BLaER1 treated with 17β-estradiol and CSF1 and Interleukin-3, amounts not matched to agents 10 nM and 100 nM (cell line): ENCODE data around the gene PBXIP1.

ENCODE experiments used
- H3K27ac ChIP-seq, 11 experiments: shearing (Covaris generic); formaldehyde crosslinking; 2 replicates each; pipeline ENCODE4 v1.8.1; 2022
- H3K27me3 ChIP-seq, 11 experiments: shearing (Covaris generic); formaldehyde crosslinking; 2 replicates each; pipeline ENCODE4 v1.8.1; 2022
- H3K36me3 ChIP-seq, 11 experiments: shearing (Covaris generic); formaldehyde crosslinking; 2 replicates each; pipeline ENCODE4 v1.8.1; 2022
- H3K4me1 ChIP-seq, 10 experiments: shearing (Covaris generic); formaldehyde crosslinking; 2 replicates each; pipeline ENCODE4 v1.8.1; 2022
- H3K4me2 ChIP-seq, 11 experiments: shearing (Covaris generic); formaldehyde crosslinking; 2 replicates each; pipeline ENCODE4 v1.8.1; 2022
- H3K4me3 ChIP-seq, 10 experiments: shearing (Covaris generic); formaldehyde crosslinking; 2 replicates each; pipeline ENCODE4 v1.8.1; 2022
- H3K9ac ChIP-seq, 11 experiments: shearing (Covaris generic); formaldehyde crosslinking; 2 replicates each; pipeline ENCODE4 v1.8.1; 2022
- H3K9me3 ChIP-seq, 11 experiments: shearing (Covaris generic); formaldehyde crosslinking; replicated peaks in 1 of 11; 2 replicates each; pipeline ENCODE4 v1.8.1; 2022
- H4K20me1 ChIP-seq, 11 experiments: shearing (Covaris generic); formaldehyde crosslinking; 2 replicates each; pipeline ENCODE4 v1.8.1; 2022
- Cebpa-rat ChIP-seq, 11 experiments: shearing (Covaris generic); IDR thresholded peaks; 2 replicates each; pipeline ENCODE4 v1.8.1; 2022

Gene PBXIP1

GRCh38 chr1:154972213-154972516 lies 16.3 kb upstream of the PBXIP1 start:
- Histone ChIP-seq H3K27me3 (no peaks in the 10 kb centered on the region), H3K9ac (peak overlapping the region; percentile 87 to 99 (median 92); a peak in 19 of 22 replicates), H3K27ac (peak overlapping the region in 8 of 11 experiments; percentile 9 to 98 (median 90); a peak in 8 of 22 replicates), H3K4me1 (peaks cover 59 to 77% (median 74%) of the 10 kb centered on the region in 10 experiments), H3K4me3 (peak overlapping the region in 7 of 10 experiments; percentile 64 to 86 (median 69); a peak in 9 of 20 replicates), H4K20me1 (peaks cover 11 to 59% (median 39%) of the 10 kb centered on the region in 11 experiments; a peak in 18 of 22 replicates), H3K4me2 (peak overlapping the region; percentile 89 to 100 (median 98)), H3K36me3 (peaks cover 18 to 30% (median 24%) of the 10 kb centered on the region in 11 experiments), H3K9me3 (no peaks in the 10 kb centered on the region)
- TF ChIP-seq Cebpa-rat (IDR thresholded peaks at IDR 0.05), result no peak

DNA sequence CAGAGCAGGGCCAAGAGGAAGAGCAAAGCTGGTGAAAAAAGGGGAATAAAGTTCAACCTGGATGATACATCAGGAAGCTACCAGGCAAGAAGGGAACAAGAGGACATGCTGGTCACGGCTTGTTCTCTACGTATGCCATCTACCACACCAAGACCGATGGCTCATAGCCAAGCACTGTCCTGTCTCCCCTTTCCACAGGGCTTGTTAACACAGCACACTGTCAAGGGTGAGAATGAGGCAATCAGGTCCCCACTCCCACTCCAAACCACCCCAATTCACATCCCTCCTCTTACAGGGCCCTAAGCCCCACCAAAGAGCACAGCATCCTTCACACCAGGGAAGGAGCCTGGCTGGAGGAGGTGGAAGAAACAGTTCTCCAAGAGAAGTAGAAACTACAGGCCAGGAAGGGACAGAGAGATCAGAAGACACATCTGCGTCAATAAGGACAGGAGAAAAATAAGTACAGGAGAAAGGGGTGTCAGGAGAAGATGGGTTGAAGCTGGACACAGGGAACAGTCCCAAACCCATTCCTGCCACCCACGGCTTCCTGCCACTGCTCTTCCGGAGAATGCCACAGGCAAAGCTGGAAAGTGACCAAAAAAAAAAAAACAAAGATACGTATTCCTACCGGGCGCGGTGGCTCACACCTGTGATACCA lies 15.6 kb upstream of the PBXIP1 start:
- Histone ChIP-seq H3K9ac (peak overlapping the region; percentile 65 to 99 (median 79); a peak in 21 of 22 replicates), H3K4me1 (peaks cover 52 to 74% (median 68%) of the 10 kb centered on the region in 10 experiments), H3K27ac (peak overlapping the region; percentile 49 to 90 (median 78); a peak in 21 of 22 replicates), H3K4me3 (peak overlapping the region; percentile 38 to 76 (median 59); a peak in 18 of 20 replicates), H3K36me3 (peaks cover 25 to 35% (median 31%) of the 10 kb centered on the region in 11 experiments), H4K20me1 (peaks cover 16 to 66% (median 39%) of the 10 kb centered on the region in 11 experiments; a peak in 19 of 22 replicates), H3K27me3 (no peaks in the 10 kb centered on the region), H3K4me2 (peak overlapping the region; percentile 89 to 100 (median 98)), H3K9me3 (no peaks in the 10 kb centered on the region)
- TF ChIP-seq Cebpa-rat (IDR thresholded peaks at IDR 0.05), result no peak

GRCh38 chr1:154970631-154971340 lies 14.9 kb upstream of the PBXIP1 start, which contains the start of gene SHC1:
SHC1 (minus strand) TSS chr1:154970747; CDS start chr1:154970526, 221 bp downstream.
- Histone ChIP-seq H3K9ac (peak within 1 kb of the TSS; percentile 65 to 99 (median 79)), H3K27ac (peak within 1 kb of the TSS; percentile 49 to 90 (median 78); a peak in 21 of 22 replicates), H3K36me3 (peaks cover 32 to 42% (median 38%) of the 10 kb centered on the region in 11 experiments), H4K20me1 (peaks cover 22 to 72% (median 39%) of the 10 kb centered on the region in 11 experiments; a peak in 19 of 22 replicates), H3K4me3 (peak within 1 kb of the TSS; percentile 38 to 76 (median 59)), H3K4me2 (peak within 1 kb of the TSS; percentile 89 to 100 (median 98)), H3K4me1 (peaks cover 45 to 76% (median 65%) of the 10 kb centered on the region in 10 experiments), H3K27me3 (no peaks in the 10 kb centered on the region), H3K9me3 (no peaks in the 10 kb centered on the region)
- TF ChIP-seq Cebpa-rat (IDR thresholded peaks at IDR 0.05), result no peak

DNA sequence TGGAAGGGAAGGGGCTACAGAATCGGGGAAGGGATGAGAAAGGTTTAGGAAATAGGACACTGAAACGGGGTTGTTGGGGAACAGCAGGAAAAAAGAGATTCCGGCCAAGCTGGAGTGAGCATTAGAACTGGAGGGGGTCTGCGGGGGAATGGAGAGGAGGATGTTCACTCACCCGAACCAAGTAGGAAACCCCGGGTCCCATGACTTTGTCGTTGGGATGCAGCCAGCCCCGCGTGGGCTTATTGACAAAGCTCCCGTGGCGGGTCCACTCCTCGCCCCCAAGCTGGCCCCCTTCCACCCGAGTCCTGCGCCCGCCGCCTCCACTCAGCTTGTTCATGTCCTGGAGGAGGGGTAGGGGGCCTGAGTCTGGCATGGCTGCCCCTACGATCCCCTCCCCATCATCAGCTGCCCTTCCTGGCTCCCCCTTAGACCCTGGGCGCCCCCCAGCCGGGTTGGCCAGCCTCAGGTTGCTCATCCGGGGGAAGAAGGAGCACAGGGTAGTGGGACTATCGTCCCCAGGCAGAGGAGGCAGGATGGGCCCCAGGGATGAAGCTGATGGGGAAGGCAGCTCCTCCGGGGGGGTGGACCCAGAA lies 14.1 kb upstream of the PBXIP1 start:
- peaks cover 40 to 49% (median 46%) of the 10 kb centered on the region in 11 experiments for H3K36me3 ChIP-seq
- H3K27ac ChIP-seq, result peak overlapping the region; percentile 49 to 90 (median 78); a peak in 21 of 22 replicates
- no peaks in the 10 kb centered on the region for H3K9me3 ChIP-seq
- TF ChIP-seq Cebpa-rat (IDR thresholded peaks at IDR 0.05), result no peak
- peaks cover 26 to 80% (median 39%) of the 10 kb centered on the region in 11 experiments; a peak in 19 of 22 replicates for H4K20me1 ChIP-seq
- H3K4me1 ChIP-seq, result peaks cover 45 to 84% (median 65%) of the 10 kb centered on the region in 10 experiments
- H3K9ac ChIP-seq, result peak overlapping the region; percentile 65 to 99 (median 79)
- no peaks in the 10 kb centered on the region for H3K27me3 ChIP-seq
- H3K4me3 ChIP-seq, result peak overlapping the region; percentile 38 to 76 (median 59)
- H3K4me2 ChIP-seq, result peak overlapping the region; percentile 89 to 100 (median 98)

- H3K9me3 ChIP-seq, result no peaks in the 10 kb centered on the region
- peaks cover 26 to 82% (median 41%) of the 10 kb centered on the region in 11 experiments; a peak in 19 of 22 replicates for H4K20me1 ChIP-seq
- H3K4me3 ChIP-seq, result peak overlapping the region in 9 of 10 experiments; percentile 43 to 76 (median 59); a peak in 18 of 20 replicates
- H3K27me3 ChIP-seq, result no peaks in the 10 kb centered on the region
- no peak for TF ChIP-seq Cebpa-rat (IDR thresholded peaks at IDR 0.05)
- peaks cover 46 to 91% (median 70%) of the 10 kb centered on the region in 10 experiments for H3K4me1 ChIP-seq
- peak overlapping the region in 10 of 11 experiments; percentile 49 to 90 (median 78); a peak in 18 of 22 replicates for H3K27ac ChIP-seq
- peak overlapping the region; percentile 89 to 100 (median 98) for H3K4me2 ChIP-seq
- H3K36me3 ChIP-seq, result peaks cover 48 to 56% (median 53%) of the 10 kb centered on the region in 11 experiments
- peak overlapping the region; percentile 65 to 99 (median 79) for H3K9ac ChIP-seq
Measured at GRCh38 chr1:154969246-154969645, 13.3 kb upstream of the PBXIP1 start.

- Histone ChIP-seq H3K4me3 (peak overlapping the region in 7 of 10 experiments; percentile 43 to 76 (median 62); a peak in 13 of 20 replicates), H3K4me1 (peaks cover 51 to 96% (median 74%) of the 10 kb centered on the region in 10 experiments), H3K9me3 (no peaks in the 10 kb centered on the region), H3K36me3 (peaks cover 53 to 61% (median 58%) of the 10 kb centered on the region in 11 experiments), H3K27ac (peak overlapping the region in 10 of 11 experiments; percentile 49 to 90 (median 78); a peak in 17 of 22 replicates), H3K4me2 (peak overlapping the region; percentile 89 to 100 (median 98)), H3K9ac (peak overlapping the region; percentile 65 to 99 (median 79)), H3K27me3 (no peaks in the 10 kb centered on the region), H4K20me1 (peaks cover 26 to 82% (median 44%) of the 10 kb centered on the region in 11 experiments; a peak in 19 of 22 replicates)
- TF ChIP-seq Cebpa-rat (IDR thresholded peaks at IDR 0.05), result no peak
Measured at GRCh38 chr1:154968731-154969130, 12.8 kb upstream of the PBXIP1 start.

DNA sequence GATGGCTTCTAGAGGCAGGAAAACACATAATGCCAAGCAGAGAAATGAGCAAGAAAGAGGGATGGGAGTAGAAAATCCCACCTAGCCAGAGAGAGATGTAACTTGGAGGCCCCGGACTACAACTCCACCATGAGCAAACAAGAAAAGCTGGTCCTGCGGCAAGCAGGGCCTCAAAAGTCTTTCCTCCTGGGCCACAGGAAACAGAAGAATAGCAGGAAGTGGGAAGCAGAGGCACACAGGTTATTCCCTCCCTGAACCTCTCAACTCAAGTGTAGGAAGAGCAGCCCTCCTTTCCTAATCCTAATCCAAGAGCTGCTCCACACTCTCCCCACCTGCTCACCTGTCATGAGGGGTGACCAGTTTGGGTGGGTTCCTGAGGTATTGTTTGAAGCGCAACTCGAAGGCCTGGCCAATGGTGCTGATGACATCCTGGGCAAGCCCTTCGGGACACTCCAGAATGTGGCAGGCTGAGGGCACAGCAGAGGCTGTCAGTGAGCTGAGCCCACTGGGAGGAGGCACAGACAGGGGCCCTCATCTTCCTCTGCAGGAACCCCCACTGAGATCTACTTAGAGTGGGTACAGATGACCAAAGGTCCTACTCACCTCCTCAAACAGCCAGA lies 11.5 kb upstream of the PBXIP1 start:
- TF ChIP-seq Cebpa-rat (IDR thresholded peaks at IDR 0.05), result no peak
- Histone ChIP-seq H4K20me1 (peaks cover 20 to 74% (median 37%) of the 10 kb centered on the region in 11 experiments; a peak in 19 of 22 replicates), H3K9ac (peak overlapping the region; percentile 6 to 99 (median 79); a peak in 12 of 22 replicates), H3K27ac (peak overlapping the region in 2 of 11 experiments; percentile 10 to 18; a peak in 4 of 22 replicates), H3K4me1 (peaks cover 56 to 100% (median 77%) of the 10 kb centered on the region in 10 experiments), H3K4me3 (peak overlapping the region in 1 of 10 experiments; percentile 76; a peak in 1 of 20 replicates), H3K4me2 (peak overlapping the region in 6 of 11 experiments; percentile 17 to 100 (median 74); a peak in 12 of 22 replicates), H3K36me3 (peaks cover 60 to 74% (median 68%) of the 10 kb centered on the region in 11 experiments), H3K27me3 (no peaks in the 10 kb centered on the region), H3K9me3 (no peaks in the 10 kb centered on the region)
